GM10266 (cell line): Measurements from ENCODE around the gene OR52A1.
"Not testable (repeated sequence)": the region's sequence is repeated elsewhere in the genome, so short reads cannot be mapped to it uniquely, and the experiment has no call there.

ENCODE experiments used
- DNase-seq: peaks from one replicate; pipeline ENCODE4 v3.0.0; 2012; ENCODE audit errors: extremely low spot score
- TF ChIP-seq, protein P1 (sequence below): IDR thresholded peaks from 2 replicates; pipeline ENCODE4 v1.5.1; 2012; ENCODE audit warnings: mild to moderate bottlenecking, low read depth; ENCODE audit not compliant: control insufficient read depth, insufficient read depth; ENCODE audit errors: missing control alignments

OR52A1 gene

DNA sequence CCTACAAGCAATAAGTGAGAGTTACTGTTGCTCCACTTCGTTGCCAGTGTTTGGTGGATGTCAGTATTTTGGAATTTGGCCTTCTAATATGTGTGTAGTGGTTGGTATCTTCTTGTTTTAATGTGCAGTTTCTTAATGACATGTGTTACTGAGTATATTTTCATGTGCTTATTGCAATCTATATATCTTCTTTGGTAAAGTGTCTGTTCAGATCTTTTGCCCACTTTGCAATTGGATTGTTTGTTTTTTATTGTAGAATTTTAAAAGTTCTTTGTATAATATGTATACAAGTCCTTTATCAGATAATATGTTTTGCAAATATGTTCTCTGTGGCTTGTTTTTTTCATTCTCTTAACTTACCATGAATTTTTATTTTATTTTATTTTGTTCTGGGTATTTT is 38.2 kb upstream of the OR52A1 start:
- DNase-seq = no peak
- TF ChIP-seq, protein P1, sequence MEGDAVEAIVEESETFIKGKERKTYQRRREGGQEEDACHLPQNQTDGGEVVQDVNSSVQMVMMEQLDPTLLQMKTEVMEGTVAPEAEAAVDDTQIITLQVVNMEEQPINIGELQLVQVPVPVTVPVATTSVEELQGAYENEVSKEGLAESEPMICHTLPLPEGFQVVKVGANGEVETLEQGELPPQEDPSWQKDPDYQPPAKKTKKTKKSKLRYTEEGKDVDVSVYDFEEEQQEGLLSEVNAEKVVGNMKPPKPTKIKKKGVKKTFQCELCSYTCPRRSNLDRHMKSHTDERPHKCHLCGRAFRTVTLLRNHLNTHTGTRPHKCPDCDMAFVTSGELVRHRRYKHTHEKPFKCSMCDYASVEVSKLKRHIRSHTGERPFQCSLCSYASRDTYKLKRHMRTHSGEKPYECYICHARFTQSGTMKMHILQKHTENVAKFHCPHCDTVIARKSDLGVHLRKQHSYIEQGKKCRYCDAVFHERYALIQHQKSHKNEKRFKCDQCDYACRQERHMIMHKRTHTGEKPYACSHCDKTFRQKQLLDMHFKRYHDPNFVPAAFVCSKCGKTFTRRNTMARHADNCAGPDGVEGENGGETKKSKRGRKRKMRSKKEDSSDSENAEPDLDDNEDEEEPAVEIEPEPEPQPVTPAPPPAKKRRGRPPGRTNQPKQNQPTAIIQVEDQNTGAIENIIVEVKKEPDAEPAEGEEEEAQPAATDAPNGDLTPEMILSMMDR = no peak

DNA sequence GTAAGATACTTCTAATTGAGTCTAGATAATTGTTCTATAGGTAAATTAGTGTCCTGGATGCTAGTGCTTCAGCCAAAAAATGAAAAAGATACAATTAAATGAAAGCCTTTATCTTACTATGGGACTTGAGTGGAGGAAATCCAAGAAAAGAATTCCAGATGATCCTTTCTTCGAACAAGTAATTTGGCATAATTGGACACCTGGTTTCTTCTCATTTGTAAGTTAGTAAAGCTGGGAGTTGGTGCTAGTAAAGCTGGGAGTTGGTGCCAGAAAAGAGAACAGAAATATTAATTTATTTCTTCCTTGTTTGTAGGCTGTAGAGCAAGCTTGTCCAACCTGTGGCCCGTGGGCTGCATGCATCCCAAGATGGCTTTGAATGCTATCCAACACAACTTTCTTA is 33.6 kb upstream of the OR52A1 start:
- TF ChIP-seq, protein P1 = no peak
- DNase-seq = no peak

DNA sequence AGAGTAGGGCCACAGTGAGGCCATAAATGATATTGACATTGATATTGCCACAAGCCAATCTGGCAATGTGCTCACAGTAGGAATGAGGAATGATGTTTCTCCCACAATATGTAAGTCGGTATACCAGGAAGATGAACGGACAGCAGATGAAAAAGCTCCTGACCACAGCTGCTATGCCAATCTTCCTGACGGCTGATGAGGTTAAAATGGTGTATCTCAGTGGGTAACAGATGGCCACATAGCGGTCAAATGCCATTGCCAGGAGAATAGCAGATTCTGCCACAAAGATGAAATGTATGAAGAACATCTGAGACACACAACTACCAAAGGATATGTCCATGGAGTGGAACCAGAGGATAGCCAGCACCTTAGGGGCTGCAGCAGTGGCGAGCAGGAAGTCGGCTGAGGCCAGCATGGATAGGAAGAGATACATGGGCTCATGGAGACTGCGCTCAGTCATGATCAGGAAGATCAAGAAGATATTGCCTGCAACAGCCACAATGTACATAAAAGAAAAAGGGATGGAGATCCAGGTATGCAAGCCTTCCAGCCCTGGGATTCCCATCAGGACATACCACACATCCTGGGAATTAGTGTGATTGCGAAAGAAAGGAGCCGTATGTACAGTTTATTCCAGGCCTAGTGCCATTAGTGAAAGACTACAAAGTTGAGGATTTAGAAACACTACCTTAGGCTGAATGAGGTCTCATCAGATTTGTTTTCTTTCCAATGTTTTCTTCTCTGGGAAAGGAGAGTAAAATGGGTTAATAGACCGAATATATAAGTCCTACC is 23.7 kb upstream of the OR52A1 start:
- no peak for DNase-seq
- TF ChIP-seq, protein P1 = no peak

DNA sequence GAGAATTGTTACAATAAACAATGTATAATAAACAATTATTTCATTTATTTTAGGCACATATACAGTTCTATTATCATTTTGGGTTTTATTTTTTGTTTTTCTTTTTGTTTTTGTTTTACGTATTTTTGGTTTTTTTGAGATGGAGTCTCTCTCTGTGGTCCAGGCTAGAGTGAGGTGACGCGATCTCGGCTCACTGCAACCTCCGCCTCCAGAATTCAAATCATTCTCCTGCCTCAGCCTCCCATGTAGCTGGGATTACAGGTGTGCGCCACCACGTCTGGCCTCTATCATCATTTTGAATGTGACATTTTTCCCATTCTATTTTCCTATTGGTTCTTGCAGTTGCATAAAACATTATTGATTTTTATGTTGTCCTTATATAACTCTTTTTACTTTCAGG is 20.4 kb upstream of the OR52A1 start:
- no peak for DNase-seq
- TF ChIP-seq, protein P1 = no peak

DNA sequence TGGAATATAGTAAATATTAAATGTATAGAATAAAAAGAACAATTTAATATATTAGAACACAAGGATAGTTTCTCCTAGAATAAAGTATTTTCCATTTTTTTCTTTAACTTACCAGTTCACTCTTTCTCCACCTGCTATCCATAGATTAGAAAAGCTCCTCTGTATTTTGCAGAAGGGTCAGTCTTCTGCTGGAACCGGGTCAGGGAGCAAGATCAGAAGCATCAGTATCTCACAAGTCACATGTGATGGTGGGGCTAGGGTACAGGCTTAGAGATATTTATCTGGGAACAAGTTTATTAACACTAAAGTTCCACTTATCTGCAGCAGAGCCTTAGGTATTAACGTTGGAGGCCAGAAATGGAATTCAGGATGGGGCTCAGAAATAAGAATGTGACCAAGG is 17.3 kb upstream of the OR52A1 start:
- no peak for DNase-seq
- TF ChIP-seq, protein P1 = no peak

DNA sequence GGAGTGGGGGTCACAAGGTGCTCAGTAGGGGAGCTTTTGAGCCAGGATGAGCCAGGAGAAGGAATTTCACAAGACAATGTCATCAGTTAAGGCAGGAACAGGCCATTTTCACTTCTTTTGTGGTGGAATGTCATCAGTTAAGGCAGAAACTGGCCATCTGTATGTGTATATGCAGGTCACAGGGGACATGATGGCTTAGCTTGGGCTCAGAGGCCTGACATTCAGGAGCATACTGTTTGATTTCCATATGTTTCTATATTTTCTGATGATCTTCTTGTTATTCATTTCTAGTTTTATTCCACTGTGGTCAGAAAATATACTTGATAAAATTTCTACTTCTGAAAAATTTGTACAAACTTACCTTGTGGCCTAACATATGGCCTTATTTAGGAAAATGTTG is 11.3 kb upstream of the OR52A1 start:
- not testable (repeated sequence) for DNase-seq

DNA sequence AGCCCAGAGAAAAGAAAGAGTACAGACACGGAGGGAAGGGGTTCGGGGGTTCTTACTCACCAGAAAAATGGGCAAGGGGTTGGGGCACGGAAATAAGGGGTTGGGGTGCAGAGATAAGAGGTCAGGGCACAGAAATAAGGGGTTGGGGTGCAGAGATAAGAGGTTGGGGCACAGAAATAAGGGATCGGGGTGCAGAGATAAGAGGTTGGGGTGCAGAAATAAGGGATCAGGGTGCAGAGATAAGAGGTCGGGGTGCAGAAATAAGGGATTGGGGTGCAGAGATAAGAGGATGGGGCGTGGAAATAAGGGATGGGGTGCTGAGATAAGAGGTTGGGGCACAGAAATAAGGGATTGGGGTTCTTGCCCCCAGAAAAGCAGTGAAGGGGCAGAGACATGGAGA is 10.2 kb upstream of the OR52A1 start:
- not testable (repeated sequence) for DNase-seq

DNA sequence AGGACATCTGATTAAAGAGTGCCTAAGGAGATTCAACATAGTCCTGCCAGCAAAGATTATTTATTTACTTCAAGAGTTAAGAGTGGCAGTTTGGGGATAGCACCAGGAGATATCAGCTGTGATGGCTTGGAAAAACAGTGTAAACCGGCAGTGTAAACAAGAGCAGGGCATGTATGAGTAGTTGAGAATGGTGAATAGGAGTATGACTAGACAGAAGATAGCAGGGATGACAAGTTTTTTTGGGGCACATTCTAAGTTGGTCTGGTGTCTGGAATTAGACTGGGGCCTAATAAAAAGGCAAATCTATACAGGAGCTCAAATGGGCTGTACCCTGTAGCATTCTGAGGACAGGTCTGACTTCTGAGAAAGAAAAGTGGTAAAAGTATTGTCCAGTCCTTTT is 6.5 kb upstream of the OR52A1 start:
- not testable (repeated sequence) for DNase-seq

DNA sequence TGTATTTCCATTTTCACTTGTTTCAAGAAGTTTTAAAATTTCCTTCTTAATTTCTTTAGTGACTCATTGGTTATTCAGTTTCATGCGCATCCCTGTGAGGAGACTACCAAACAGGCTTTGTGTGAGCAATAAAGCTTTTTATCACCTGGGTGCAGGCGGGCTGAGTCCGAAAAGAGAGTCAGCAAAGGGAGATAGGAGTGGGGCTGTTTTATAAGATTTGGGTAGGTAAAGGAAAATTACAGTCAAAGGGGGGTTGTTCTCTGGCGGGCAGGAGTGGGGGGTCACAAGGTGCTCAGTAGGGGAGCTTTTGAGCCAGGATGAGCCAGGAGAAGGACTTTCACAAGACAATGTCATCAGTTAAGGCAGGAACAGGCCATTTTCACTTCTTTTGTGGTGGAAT is 5.7 kb upstream of the OR52A1 start:
- DNase-seq = not testable (repeated sequence)
